K562 (cell line): ENCODE data around the gene GASK1A. TPM values are rescaled to one million over a fixed set of nuclear protein-coding genes. Genes with fewer than 3 reads are reported as not detected.

Source experiments
- ATAC-seq: fragments of 200-7000 bp; cut with Tn5 transposase; 3 replicates; pipeline ENCODE4 v1.9.1; 2020; ENCODE audit warnings: moderate library complexity
- BruUV-seq: library from RNA; stranded (reverse); fragments of 400-500 nt; replicated peaks from 2 replicates; lab custom pipeline; 2021; lab: Mats Ljungman, UMichigan
- CTCF ChIA-PET: fragments of 300-600 bp; formaldehyde crosslinking; extraction: SDS; loops from one replicate; lab custom pipeline; 2021; ENCODE audit warnings: low intra/inter-chr PET ratio; lab: Yijun Ruan, JAX
- POLR2A ChIA-PET: fragments of 300-600, 350-650 bp; sonication (Branson Sonifier 250); formaldehyde crosslinking; extraction: SDS; loops from one replicate; lab custom pipeline; 2021; ENCODE audit warnings: antibody characterized with exemption, inconsistent platforms; lab: Yijun Ruan, JAX
- DNase-seq, 4 experiments: peaks; one replicate each; pipeline versions ENCODE4 v3.0.0 to v3.0.0-alpha.2; 2011 to 2018; ENCODE audit warnings: low spot score in 3 of 4, mixed read lengths in 3 of 4; ENCODE audit errors: extremely low read depth in 1 of 4
- FAIRE-seq: peaks from 2 replicates; lab custom pipeline; 2011; peaks lifted over from hg19 to GRCh38; lab: Jason Lieb, UNC
- H2AFZ ChIP-seq: 2 replicates; pipeline ENCODE4 v1.6.0; 2011; ENCODE audit warnings: low read depth, low read length, control low read depth, inconsistent platforms
- H3K27ac ChIP-seq: fragments of 200-600 bp; 3 replicates; pipeline ENCODE4 v1.8.0; 2011; ENCODE audit warnings: low read depth, mild to moderate bottlenecking, control low read depth, inconsistent platforms, low read length, moderate library complexity, mixed read lengths; ENCODE audit errors: extremely low read depth
- H3K27me3 ChIP-seq, 2 experiments: fragments of 300-600 bp in 1 of 2; 2 replicates in 1 of 2; 3 replicates in 1 of 2; pipeline versions ENCODE4 v1.6.0 to v1.8.0; 2011; ENCODE audit warnings: inconsistent platforms in 2 of 2, low read length in 2 of 2, mild to moderate bottlenecking in 1 of 2, mixed read lengths in 1 of 2, moderate library complexity in 1 of 2; ENCODE audit not compliant: control insufficient read depth in 2 of 2, insufficient read depth in 2 of 2
- H3K36me3 ChIP-seq: fragments of 300-600 bp; 3 replicates; pipeline ENCODE4 v1.8.0; 2011; ENCODE audit warnings: mild to moderate bottlenecking, low read length, inconsistent platforms; ENCODE audit not compliant: control insufficient read depth, insufficient read depth
- H3K4me1 ChIP-seq, 2 experiments: fragments of 200-600 bp in 1 of 2; replicated peaks in 1 of 2; 2 replicates in 1 of 2; 3 replicates in 1 of 2; pipeline versions ENCODE4 v1.5.1 to v1.8.0; 2011; ENCODE audit warnings: inconsistent platforms in 2 of 2, low read length in 2 of 2, mild to moderate bottlenecking in 1 of 2, mixed read lengths in 1 of 2, moderate library complexity in 1 of 2; ENCODE audit not compliant: control insufficient read depth in 2 of 2, insufficient read depth in 2 of 2
- H3K4me2 ChIP-seq: 2 replicates; pipeline ENCODE4 v1.6.1; 2011; ENCODE audit warnings: low read length, control low read depth, inconsistent platforms, mixed read lengths; ENCODE audit not compliant: insufficient read depth
- H3K4me3 ChIP-seq: fragments of 200-600 bp; sonication (generic), shearing (Covaris generic); 2 replicates; pipeline ENCODE4 v1.5.1; 2016; ENCODE audit warnings: control low read depth, inconsistent platforms
- H3K79me2 ChIP-seq: fragments of 200-600 bp; 3 replicates; pipeline ENCODE4 v1.8.0; 2011; ENCODE audit warnings: low read length, inconsistent platforms; ENCODE audit not compliant: control insufficient read depth, insufficient read depth
- H3K9ac ChIP-seq, 2 experiments: 2 replicates each; pipeline versions ENCODE4 v1.6.0 to v1.6.1; 2011; ENCODE audit warnings: low read depth in 2 of 2, low read length in 2 of 2, control low read depth in 1 of 2, inconsistent platforms in 1 of 2, mild to moderate bottlenecking in 1 of 2, mixed read lengths in 1 of 2; ENCODE audit not compliant: insufficient read depth in 1 of 2
- H3K9me1 ChIP-seq: one replicate; pipeline ENCODE4 v1.6.0; 2011; ENCODE audit warnings: inconsistent platforms, mild to moderate bottlenecking, low read length, moderate library complexity; ENCODE audit not compliant: control insufficient read depth, insufficient read depth
- H3K9me3 ChIP-seq: replicated peaks from 2 replicates; pipeline ENCODE4 v1.5.1; 2011; ENCODE audit warnings: low read depth, low read length, inconsistent platforms; ENCODE audit not compliant: control insufficient read depth, insufficient read depth
- H4K20me1 ChIP-seq: replicated peaks from 2 replicates; pipeline ENCODE4 v1.6.1; 2011; ENCODE audit warnings: low read length, inconsistent platforms, mixed read lengths; ENCODE audit not compliant: control insufficient read depth, insufficient read depth
- BACH1 ChIP-seq: fragments of 200-800 bp; sonication (Bioruptor generic); IDR thresholded peaks from 2 replicates; pipeline ENCODE4 v1.6.1; 2016; ENCODE audit warnings: missing genetic modification characterization, missing compliant biosample characterization
- CAMTA2 ChIP-seq: fragments of 250-450 bp; sonication (Bioruptor Pico); conservative IDR thresholded peaks from 2 replicates; pipeline ENCODE4 v1.5.1; 2022
- DPF2 ChIP-seq: fragments of 450-650 bp; IDR thresholded peaks from 2 replicates; pipeline ENCODE4 v1.6.1; 2016
- EP300 ChIP-seq: IDR thresholded peaks from 2 replicates; pipeline ENCODE4 v1.6.1; 2012; ENCODE audit warnings: low read length, improper control_type of control experiment
- ETS1 ChIP-seq: conservative IDR thresholded peaks from 2 replicates; pipeline ENCODE4 v1.6.1; 2011; ENCODE audit warnings: low read depth, mild to moderate bottlenecking, low read length; ENCODE audit not compliant: control insufficient read depth
- FIP1L1 ChIP-seq: fragments of 200-400 bp; formaldehyde crosslinking; IDR thresholded peaks from 2 replicates; pipeline ENCODE4 v1.6.1; 2018; ENCODE audit warnings: mild to moderate bottlenecking, low read depth, low read length; ENCODE audit not compliant: poor library complexity, severe bottlenecking
- FOXK2 ChIP-seq, 2 experiments: fragments of 450-650 bp; IDR thresholded peaks in 1 of 2; conservative IDR thresholded peaks in 1 of 2; 2 replicates each; pipeline ENCODE4 v1.6.1; 2016; ENCODE audit warnings: low read depth in 2 of 2, mild to moderate bottlenecking in 1 of 2
- GABPA ChIP-seq: fragments of 200-800 bp; sonication (Bioruptor generic); conservative IDR thresholded peaks from 2 replicates; pipeline ENCODE4 v1.6.1; 2016; ENCODE audit warnings: low read depth, missing genetic modification characterization, missing compliant biosample characterization
- GTF2A2 ChIP-seq: IDR thresholded peaks from 2 replicates; pipeline ENCODE4 v1.6.1; 2016; ENCODE audit warnings: mild to moderate bottlenecking, missing genetic modification characterization, missing compliant biosample characterization
- SAFB2 ChIP-seq: fragments of 200-400 bp; formaldehyde crosslinking; IDR thresholded peaks from 2 replicates; pipeline ENCODE4 v1.6.1; 2018; ENCODE audit warnings: borderline replicate concordance, low read length, low read depth, moderate library complexity; ENCODE audit not compliant: severe bottlenecking
- ZNF165 ChIP-seq: fragments of 250-450 bp; sonication (Bioruptor Pico); IDR thresholded peaks from 2 replicates; pipeline ENCODE4 v1.4.0; 2020; ENCODE audit warnings: borderline replicate concordance
- ZNF668 ChIP-seq: fragments of 250-450 bp; sonication (Bioruptor Pico); IDR thresholded peaks from 2 replicates; pipeline ENCODE4 v1.8.0; 2022; ENCODE audit warnings: mild to moderate bottlenecking, inconsistent platforms
- ZNF699 ChIP-seq: fragments of 250-450 bp; sonication (Bioruptor Pico); IDR thresholded peaks from 2 replicates; pipeline ENCODE4 v1.8.0; 2021; ENCODE audit warnings: mild to moderate bottlenecking, moderate library complexity; ENCODE audit not compliant: insufficient replicate concordance
- WGBS: fragments of 100-300 bp; shearing (Covaris generic); methylation state at CpG from one replicate; pipeline ENCODE4 v1.1.6; 2016; ENCODE audit warnings: low coverage, mixed read lengths; ENCODE audit not compliant: insufficient coverage; ENCODE audit errors: missing lambda C conversion rate; 5-methylcytosine and 5-hydroxymethylcytosine counted together
- in situ Hi-C: fragments of 300-500 bp; cut with MboI; formaldehyde crosslinking; loops from 4 replicates; pipeline ENCODE4 v1.15.0; 2018; ENCODE audit warnings: inconsistent platforms, mixed read lengths
- intact Hi-C: fragments of 100-400 bp; cut with micrococcal nuclease; formaldehyde crosslinking; loops from 2 replicates; pipeline ENCODE4 v1.14.2; 2022
- polyA plus RNA-seq, 8 experiments: library from polyadenylated mRNA; depleted of rRNA in 4 of 8; stranded (reverse) in 5 of 8; unstranded in 3 of 8; fragments of >200 nt; fragmentation: Nextera tagmentation in 2 of 8; fragmentation: Illumina TruSeq in 1 of 8; extraction: Ambion mirVana in 2 of 8; extraction: Trizol in 1 of 8; gene quantifications; 2 replicates each; pipeline versions ENCODE4 v1.2.1 to v1.2.3, GENCODE V29; 2011 to 2014; ENCODE audit warnings: inconsistent platforms in 1 of 8, missing spikeins in 1 of 8
- total RNA-seq, 7 experiments: library from RNA; depleted of rRNA in 6 of 7; stranded (reverse); fragments of >200 nt in 6 of 7; fragmentation: Illumina TruSeq in 2 of 7; extraction: Trizol in 2 of 7; gene quantifications; 2 replicates each; pipeline versions ENCODE4 v1.2.1 to v1.2.3, GENCODE V29; 2011 to 2021; ENCODE audit warnings: low replicate concordance in 1 of 7
- TF ChIP-seq, protein P1 (sequence below): fragments of 450-650 bp; formaldehyde crosslinking; IDR thresholded peaks from 2 replicates; pipeline ENCODE4 v1.4.0; 2022; ENCODE audit warnings: missing genetic modification characterization
- TF ChIP-seq, protein P2 (sequence below): IDR thresholded peaks from 3 replicates; pipeline ENCODE4 v1.6.1; 2011; ENCODE audit warnings: borderline replicate concordance, mild to moderate bottlenecking; ENCODE audit not compliant: insufficient read length, insufficient read depth

Gene GASK1A
- total and polyA plus RNA-seq, 9 of the 15 experiments (the other 6 are each of a cell fraction or from before 2014, with no cell fraction given), result 0.04 to 0.11 (median 0.05) TPM; not detected in 5

GRCh38 chr3:43076857-43077256 lies 97.7 kb downstream of the GASK1A start:
- intact Hi-C loops (loop anchor here (10.0 kb wide), 1 partner anchor 112 kb away; no protein-coding TSS in a partner anchor), in situ Hi-C loops (no loop called here)
- ChIA-PET CTCF (no interaction called here), POLR2A (no interaction called here)
- FAIRE-seq (no peak), ATAC-seq (no peak), DNase-seq (no peak)
- no TSS peak for BruUV-seq
- Histone ChIP-seq H2AFZ (no peak overlapping the region), H4K20me1 (no peaks in the 10 kb centered on the region), H3K27ac (no peak overlapping the region), H3K9me1 (no peaks in the 10 kb centered on the region), H3K4me2 (no peak overlapping the region), H3K36me3 (peaks cover 10% of the 10 kb centered on the region; the same call in 1 of the 3 replicates), H3K4me3 (no peak overlapping the region), H3K4me1 (peaks cover 0 to 5% of the 10 kb centered on the region in 2 experiments; a peak in 1 of 5 replicates), H3K9me3 (no peaks in the 10 kb centered on the region), H3K79me2 (no peaks in the 10 kb centered on the region), H3K9ac (no peak overlapping the region), H3K27me3 (peaks cover 0 to 3% of the 10 kb centered on the region in 2 experiments; a peak in 2 of 5 replicates)
- no peak for TF ChIP-seq EP300
- TF ChIP-seq ETS1, result no peak
- no peak for TF ChIP-seq GTF2A2 (tag)
- TF ChIP-seq FIP1L1, result no peak
- TF ChIP-seq, protein P1, sequence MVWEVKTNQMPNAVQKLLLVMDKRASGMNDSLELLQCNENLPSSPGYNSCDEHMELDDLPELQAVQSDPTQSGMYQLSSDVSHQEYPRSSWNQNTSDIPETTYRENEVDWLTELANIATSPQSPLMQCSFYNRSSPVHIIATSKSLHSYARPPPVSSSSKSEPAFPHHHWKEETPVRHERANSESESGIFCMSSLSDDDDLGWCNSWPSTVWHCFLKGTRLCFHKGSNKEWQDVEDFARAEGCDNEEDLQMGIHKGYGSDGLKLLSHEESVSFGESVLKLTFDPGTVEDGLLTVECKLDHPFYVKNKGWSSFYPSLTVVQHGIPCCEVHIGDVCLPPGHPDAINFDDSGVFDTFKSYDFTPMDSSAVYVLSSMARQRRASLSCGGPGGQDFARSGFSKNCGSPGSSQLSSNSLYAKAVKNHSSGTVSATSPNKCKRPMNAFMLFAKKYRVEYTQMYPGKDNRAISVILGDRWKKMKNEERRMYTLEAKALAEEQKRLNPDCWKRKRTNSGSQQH (CRISPR knock-in tag), result no peak
- no peak for TF ChIP-seq GABPA (tag)
- TF ChIP-seq SAFB2, result no peak
- TF ChIP-seq DPF2, result no peak
- TF ChIP-seq ZNF699 (CRISPR knock-in tag), result no peak
- TF ChIP-seq, protein P2, sequence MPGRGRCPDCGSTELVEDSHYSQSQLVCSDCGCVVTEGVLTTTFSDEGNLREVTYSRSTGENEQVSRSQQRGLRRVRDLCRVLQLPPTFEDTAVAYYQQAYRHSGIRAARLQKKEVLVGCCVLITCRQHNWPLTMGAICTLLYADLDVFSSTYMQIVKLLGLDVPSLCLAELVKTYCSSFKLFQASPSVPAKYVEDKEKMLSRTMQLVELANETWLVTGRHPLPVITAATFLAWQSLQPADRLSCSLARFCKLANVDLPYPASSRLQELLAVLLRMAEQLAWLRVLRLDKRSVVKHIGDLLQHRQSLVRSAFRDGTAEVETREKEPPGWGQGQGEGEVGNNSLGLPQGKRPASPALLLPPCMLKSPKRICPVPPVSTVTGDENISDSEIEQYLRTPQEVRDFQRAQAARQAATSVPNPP, result no peak
- no peak for TF ChIP-seq CAMTA2 (CRISPR knock-in tag)
- TF ChIP-seq FOXK2 (conservative IDR thresholded peaks at IDR 0.05 in 1 of 2, IDR thresholded peaks at IDR 0.05 in 1 of 2; ENCODE audit: low read depth in 2 of 2), result no peak
- TF ChIP-seq ZNF668, result no peak
- TF ChIP-seq BACH1 (tag), result no peak
- no peak for TF ChIP-seq ZNF165 (CRISPR knock-in tag)
- WGBS, result 40% methylated on average over 4 of the region's 4 CpGs
